HCT116 (cell line): Measurements from ENCODE around the gene RPL28. TPM values are rescaled to one million over a fixed set of nuclear protein-coding genes. Genes with fewer than 3 reads are reported as not detected.

Source experiments
- ATAC-seq: fragments of 200-7000 bp; cut with Tn5 transposase; 2 replicates; pipeline ENCODE4 v1.9.1; 2020; ENCODE audit warnings: mild to moderate bottlenecking, moderate library complexity
- BruUV-seq: library from RNA; stranded (reverse); fragments of 400-500 nt; replicated peaks from 2 replicates; lab custom pipeline; 2021; lab: Mats Ljungman, UMichigan
- CTCF ChIA-PET: fragments of 300-600 bp; sonication (Branson Sonifier 250); formaldehyde crosslinking; loops from one replicate; lab custom pipeline; 2021; ENCODE audit warnings: antibody characterized with exemption; lab: Charles Lee
- POLR2A ChIA-PET: fragments of 300-600, 350-600 bp; sonication (Branson Sonifier 250); formaldehyde crosslinking; loops from one replicate; lab custom pipeline; 2021; ENCODE audit warnings: antibody characterized with exemption; lab: Charles Lee
- RAD21 ChIA-PET, 2 experiments: fragments of 300-600 bp; sonication (Branson Sonifier 250); formaldehyde crosslinking; loops; one replicate each; lab custom pipeline; 2023; ENCODE audit warnings: low total read pairs in 2 of 2; ENCODE audit not compliant: uncharacterized antibody in 2 of 2, unreplicated experiment in 2 of 2, low non-redundant PET in 1 of 2; lab: Charles Lee
- DNase-seq: peaks from one replicate; pipeline ENCODE4 v3.0.0-alpha.2; 2010; ENCODE audit warnings: low read depth, low spot score
- H2AFZ ChIP-seq: fragments of 200-600 bp; shearing (Covaris generic), sonication (generic); 2 replicates; pipeline ENCODE4 v1.6.1; 2017; ENCODE audit warnings: low read depth, mixed run types, mixed read lengths, antibody characterized with exemption, low read length; ENCODE audit not compliant: poor library complexity, severe bottlenecking
- H3K27ac ChIP-seq: 2 replicates; pipeline ENCODE4 v1.5.1; 2012; ENCODE audit warnings: low read depth, low read length
- H3K27me3 ChIP-seq: fragments of 200-600 bp; sonication (generic); 2 replicates; pipeline ENCODE4 v1.6.1; 2016; ENCODE audit warnings: mixed run types, low read length, mixed read lengths; ENCODE audit not compliant: insufficient read depth
- H3K36me3 ChIP-seq, 2 experiments: fragments of 200-500 bp in 1 of 2; fragments of 200-600 bp in 1 of 2; sonication (Bioruptor generic) in 1 of 2; sonication (generic) in 1 of 2; 2 replicates each; pipeline versions ENCODE4 v1.5.1 to v1.6.1; 2014 to 2016; ENCODE audit warnings: low read length in 2 of 2, inconsistent platforms in 1 of 2, mixed read lengths in 1 of 2, mixed run types in 1 of 2; ENCODE audit not compliant: insufficient read depth in 2 of 2, control insufficient read depth in 1 of 2
- H3K4me1 ChIP-seq, 2 experiments: fragments of 200-600 bp in 1 of 2; sonication (generic) in 1 of 2; 2 replicates each; pipeline versions ENCODE4 v1.5.1 to v1.6.1; 2012 to 2017; ENCODE audit warnings: low read length in 2 of 2, inconsistent platforms in 1 of 2, mild to moderate bottlenecking in 1 of 2, mixed read lengths in 1 of 2, mixed run types in 1 of 2, moderate library complexity in 1 of 2; ENCODE audit not compliant: insufficient read depth in 2 of 2, control insufficient read depth in 1 of 2
- H3K4me2 ChIP-seq: fragments of 200-600 bp; sonication (generic); 2 replicates; pipeline ENCODE4 v1.6.1; 2017; ENCODE audit warnings: mixed run types, low read length, mixed read lengths
- H3K4me3 ChIP-seq, 2 experiments: fragments of 200-600 bp in 1 of 2; sonication (generic) in 1 of 2; replicated peaks in 1 of 2; 2 replicates each; pipeline ENCODE4 v1.5.1; 2011 to 2016; ENCODE audit warnings: low read length in 2 of 2, control low read depth in 1 of 2, low read depth in 1 of 2, mild to moderate bottlenecking in 1 of 2, mixed read lengths in 1 of 2, mixed run types in 1 of 2
- H3K79me2 ChIP-seq: fragments of 200-600 bp; sonication (generic); 2 replicates; pipeline ENCODE4 v1.6.1; 2017; ENCODE audit warnings: mild to moderate bottlenecking, mixed run types, low read length, moderate library complexity, mixed read lengths; ENCODE audit not compliant: insufficient read depth
- H3K9ac ChIP-seq: fragments of 200-600 bp; sonication (generic); 2 replicates; pipeline ENCODE4 v1.6.1; 2016; ENCODE audit warnings: low read length, mixed read lengths
- H3K9me2 ChIP-seq: fragments of 200-600 bp; sonication (generic), shearing (Covaris generic); 2 replicates; pipeline ENCODE4 v1.6.1; 2017; ENCODE audit warnings: mixed run types, mild to moderate bottlenecking, moderate library complexity; ENCODE audit not compliant: insufficient read depth
- H3K9me3 ChIP-seq, 2 experiments: fragments of 200-500 bp in 1 of 2; fragments of 200-600 bp in 1 of 2; sonication (Bioruptor generic) in 1 of 2; sonication (generic) in 1 of 2; 2 replicates each; pipeline ENCODE4 v1.6.1; 2014 to 2017; ENCODE audit warnings: low read length in 2 of 2, mixed read lengths in 2 of 2, inconsistent platforms in 1 of 2, low read depth in 1 of 2, mild to moderate bottlenecking in 1 of 2, mixed run types in 1 of 2, moderate library complexity in 1 of 2; ENCODE audit not compliant: control insufficient read depth in 1 of 2, insufficient read depth in 1 of 2
- H4K20me1 ChIP-seq: fragments of 200-600 bp; sonication (generic), shearing (Covaris generic); 2 replicates; pipeline ENCODE4 v1.6.1; 2017; ENCODE audit warnings: mixed run types, mild to moderate bottlenecking, moderate library complexity; ENCODE audit not compliant: insufficient read depth
- ATF3 ChIP-seq: IDR thresholded peaks from 2 replicates; pipeline ENCODE4 v1.6.1; 2012
- CBX3 ChIP-seq: IDR thresholded peaks from 2 replicates; pipeline ENCODE4 v1.6.1; 2012; ENCODE audit warnings: low read depth
- CEBPB ChIP-seq: IDR thresholded peaks from 2 replicates; pipeline ENCODE4 v1.6.1; 2012; ENCODE audit warnings: low read depth
- EGR1 ChIP-seq: IDR thresholded peaks from 2 replicates; pipeline ENCODE4 v1.6.1; 2012; ENCODE audit warnings: low read depth
- ELF1 ChIP-seq: IDR thresholded peaks from 2 replicates; pipeline ENCODE4 v1.6.1; 2012; ENCODE audit warnings: low read depth, borderline replicate concordance
- EZH2 ChIP-seq: fragments of 200-600 bp; sonication (generic); IDR thresholded peaks from 2 replicates; pipeline ENCODE4 v1.6.1; 2017; ENCODE audit warnings: antibody characterized with exemption, mixed run types
- FOSL1 ChIP-seq: IDR thresholded peaks from 2 replicates; pipeline ENCODE4 v1.6.1; 2012; ENCODE audit warnings: low read depth
- JUND ChIP-seq: IDR thresholded peaks from 2 replicates; pipeline ENCODE4 v1.6.1; 2012
- POLR2A ChIP-seq: IDR thresholded peaks from 2 replicates; pipeline ENCODE4 v1.7.0; 2011; ENCODE audit warnings: borderline replicate concordance; ENCODE audit not compliant: insufficient read depth, insufficient read length; ENCODE audit errors: extremely low read depth
- POLR2AphosphoS5 ChIP-seq: IDR thresholded peaks from 2 replicates; pipeline ENCODE4 v1.6.1; 2011; ENCODE audit warnings: mild to moderate bottlenecking, low read depth, low read length, moderate library complexity
- RAD21 ChIP-seq: IDR thresholded peaks from 2 replicates; pipeline ENCODE4 v1.6.1; 2012; ENCODE audit warnings: low read depth, mild to moderate bottlenecking
- SP1 ChIP-seq: IDR thresholded peaks from 2 replicates; pipeline ENCODE4 v1.6.1; 2012; ENCODE audit warnings: low read depth
- TCF7L2 ChIP-seq: IDR thresholded peaks from 2 replicates; pipeline ENCODE4 v1.7.0; 2011; ENCODE audit warnings: borderline replicate concordance, inconsistent platforms; ENCODE audit not compliant: insufficient read depth, insufficient read length; ENCODE audit errors: extremely low read depth
- YY1 ChIP-seq: IDR thresholded peaks from 2 replicates; pipeline ENCODE4 v1.6.1; 2011; ENCODE audit warnings: low read length, low read depth, moderate library complexity, mild to moderate bottlenecking; ENCODE audit not compliant: insufficient replicate concordance; ENCODE audit errors: extremely low read depth
- ZNF274 ChIP-seq: fragments of 200-500 bp; sonication (Bioruptor generic); IDR thresholded peaks from 2 replicates; pipeline ENCODE4 v1.6.1; 2014; ENCODE audit warnings: mild to moderate bottlenecking, low read depth, low read length, inconsistent platforms
- intact Hi-C: fragments of 100-400 bp; cut with micrococcal nuclease; formaldehyde crosslinking; loops from 2 replicates; pipeline ENCODE4 v1.10.0; 2022
- total RNA-seq: library from RNA; stranded (reverse); gene quantifications from one replicate; pipeline ENCODE4 v1.2.1, GENCODE V29; 2021; ENCODE audit not compliant: unreplicated experiment
- TF ChIP-seq, protein P1 (sequence below), 3 experiments: fragments of 200-600 bp in 1 of 3; sonication (generic) in 1 of 3; IDR thresholded peaks in 2 of 3; conservative IDR thresholded peaks in 1 of 3; 2 replicates each; pipeline ENCODE4 v1.5.1; 2012 to 2017; ENCODE audit warnings: low read depth in 2 of 3, low read length in 2 of 3, antibody characterized with exemption in 1 of 3, borderline replicate concordance in 1 of 3, control low read depth in 1 of 3, mild to moderate bottlenecking in 1 of 3, mixed read lengths in 1 of 3, mixed run types in 1 of 3, moderate library complexity in 1 of 3; ENCODE audit not compliant: insufficient read depth in 1 of 3
- TF ChIP-seq, protein P2 (sequence below): IDR thresholded peaks from 2 replicates; pipeline ENCODE4 v1.6.1; 2011; ENCODE audit warnings: mild to moderate bottlenecking, low read length, moderate library complexity; ENCODE audit not compliant: insufficient replicate concordance; ENCODE audit errors: extremely low read depth
- TF ChIP-seq, protein P3 (sequence below): IDR thresholded peaks from 2 replicates; pipeline ENCODE4 v1.6.1; 2012

The RPL28 gene
- total RNA-seq, 1 experiment from 2014 or later, result 3,050 TPM

DNA sequence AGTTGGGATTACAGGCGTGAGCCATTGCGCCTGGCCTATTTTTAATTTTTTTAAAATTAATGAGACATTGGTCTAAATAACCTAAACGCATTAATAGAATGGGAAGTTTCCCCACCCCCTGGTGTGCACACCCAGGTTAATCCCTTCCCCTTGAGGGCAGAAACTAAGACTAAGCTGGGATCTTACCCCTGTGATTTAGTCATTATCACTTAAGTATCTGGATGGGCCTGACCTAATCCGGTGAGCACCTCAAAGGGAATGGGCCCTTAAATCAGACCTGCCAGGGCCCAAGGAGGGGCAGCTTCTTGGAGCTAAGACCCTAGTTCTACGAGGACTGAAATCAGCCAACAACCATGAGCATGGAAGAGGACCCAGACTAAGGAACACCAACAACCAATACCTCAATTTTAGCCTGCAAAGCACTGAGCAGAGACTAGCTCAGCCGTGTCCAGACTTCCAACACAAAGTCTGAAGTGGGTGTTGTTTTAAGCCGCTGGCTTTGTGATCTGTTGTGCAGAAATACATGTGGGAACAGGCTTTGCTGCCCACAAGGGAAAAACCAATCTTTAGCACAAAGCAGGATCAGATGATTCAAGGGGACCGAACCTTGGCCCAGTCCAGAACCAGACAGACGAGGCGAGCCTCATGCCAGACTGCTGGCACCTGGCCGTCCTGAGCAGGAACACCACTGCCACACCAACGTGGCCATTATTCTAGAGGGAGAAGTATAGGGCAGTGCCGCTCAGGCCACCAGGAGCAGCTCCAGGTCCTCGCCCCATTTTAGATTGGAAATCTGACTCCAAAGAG, 14.8 kb downstream of the RPL28 start:
- H3K9ac ChIP-seq, result no peak overlapping the region
- TF ChIP-seq CEBPB (no peak), FOSL1 (no peak), EGR1 (no peak), POLR2A (no peak), YY1 (no peak), ZNF274 (no peak), ELF1 (no peak), EZH2 (no peak), JUND (no peak; the same call in none of the 2 replicates), ATF3 (no peak), POLR2AphosphoS5 (no peak), CBX3 (no peak), RAD21 (no peak), SP1 (no peak), TCF7L2 (no peak)
- TF ChIP-seq, protein P1, sequence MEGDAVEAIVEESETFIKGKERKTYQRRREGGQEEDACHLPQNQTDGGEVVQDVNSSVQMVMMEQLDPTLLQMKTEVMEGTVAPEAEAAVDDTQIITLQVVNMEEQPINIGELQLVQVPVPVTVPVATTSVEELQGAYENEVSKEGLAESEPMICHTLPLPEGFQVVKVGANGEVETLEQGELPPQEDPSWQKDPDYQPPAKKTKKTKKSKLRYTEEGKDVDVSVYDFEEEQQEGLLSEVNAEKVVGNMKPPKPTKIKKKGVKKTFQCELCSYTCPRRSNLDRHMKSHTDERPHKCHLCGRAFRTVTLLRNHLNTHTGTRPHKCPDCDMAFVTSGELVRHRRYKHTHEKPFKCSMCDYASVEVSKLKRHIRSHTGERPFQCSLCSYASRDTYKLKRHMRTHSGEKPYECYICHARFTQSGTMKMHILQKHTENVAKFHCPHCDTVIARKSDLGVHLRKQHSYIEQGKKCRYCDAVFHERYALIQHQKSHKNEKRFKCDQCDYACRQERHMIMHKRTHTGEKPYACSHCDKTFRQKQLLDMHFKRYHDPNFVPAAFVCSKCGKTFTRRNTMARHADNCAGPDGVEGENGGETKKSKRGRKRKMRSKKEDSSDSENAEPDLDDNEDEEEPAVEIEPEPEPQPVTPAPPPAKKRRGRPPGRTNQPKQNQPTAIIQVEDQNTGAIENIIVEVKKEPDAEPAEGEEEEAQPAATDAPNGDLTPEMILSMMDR (IDR thresholded peaks at IDR 0.05 in 2 of 3, conservative IDR thresholded peaks at IDR 0.05 in 1 of 3; ENCODE audit: borderline replicate concordance in 1 of 3, insufficient read depth in 1 of 3, low read depth in 2 of 3, low read length in 2 of 3), result no peak
- TF ChIP-seq, protein P2, sequence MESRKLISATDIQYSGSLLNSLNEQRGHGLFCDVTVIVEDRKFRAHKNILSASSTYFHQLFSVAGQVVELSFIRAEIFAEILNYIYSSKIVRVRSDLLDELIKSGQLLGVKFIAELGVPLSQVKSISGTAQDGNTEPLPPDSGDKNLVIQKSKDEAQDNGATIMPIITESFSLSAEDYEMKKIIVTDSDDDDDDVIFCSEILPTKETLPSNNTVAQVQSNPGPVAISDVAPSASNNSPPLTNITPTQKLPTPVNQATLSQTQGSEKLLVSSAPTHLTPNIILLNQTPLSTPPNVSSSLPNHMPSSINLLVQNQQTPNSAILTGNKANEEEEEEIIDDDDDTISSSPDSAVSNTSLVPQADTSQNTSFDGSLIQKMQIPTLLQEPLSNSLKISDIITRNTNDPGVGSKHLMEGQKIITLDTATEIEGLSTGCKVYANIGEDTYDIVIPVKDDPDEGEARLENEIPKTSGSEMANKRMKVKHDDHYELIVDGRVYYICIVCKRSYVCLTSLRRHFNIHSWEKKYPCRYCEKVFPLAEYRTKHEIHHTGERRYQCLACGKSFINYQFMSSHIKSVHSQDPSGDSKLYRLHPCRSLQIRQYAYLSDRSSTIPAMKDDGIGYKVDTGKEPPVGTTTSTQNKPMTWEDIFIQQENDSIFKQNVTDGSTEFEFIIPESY, result no peak
- TF ChIP-seq, protein P3, sequence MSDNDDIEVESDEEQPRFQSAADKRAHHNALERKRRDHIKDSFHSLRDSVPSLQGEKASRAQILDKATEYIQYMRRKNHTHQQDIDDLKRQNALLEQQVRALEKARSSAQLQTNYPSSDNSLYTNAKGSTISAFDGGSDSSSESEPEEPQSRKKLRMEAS, result no peak
- no peak overlapping the region for H3K4me3 ChIP-seq
- no peaks in the 10 kb centered on the region for H3K9me3 ChIP-seq
- ChIA-PET CTCF (interaction anchor here (1.3 kb wide), 1 partner anchor 104 kb away, joined by 4 read pairs; no protein-coding TSS in a partner anchor), POLR2A (interaction anchor here (2.2 kb wide), 1 partner anchor 10 kb away, joined by 15 read pairs; no protein-coding TSS in a partner anchor), RAD21 (no interaction called here)
- H3K4me2 ChIP-seq, result no peak overlapping the region
- peak overlapping the region; percentile 12; the same call in 1 of the 2 replicates for H3K27ac ChIP-seq
- peaks cover 0 to 2% of the 10 kb centered on the region in 2 experiments; a peak in 2 of 4 replicates for H3K4me1 ChIP-seq
- H3K36me3 ChIP-seq, result peaks cover 34 to 40% of the 10 kb centered on the region in 2 experiments
- no peaks in the 10 kb centered on the region for H3K27me3 ChIP-seq
- intact Hi-C loops, result no loop called here
- no peaks in the 10 kb centered on the region for H3K9me2 ChIP-seq
- peaks cover 17% of the 10 kb centered on the region; the same call in 1 of the 2 replicates for H4K20me1 ChIP-seq
- no TSS peak for BruUV-seq
- no peak for DNase-seq
- peaks cover 34% of the 10 kb centered on the region for H3K79me2 ChIP-seq
- ATAC-seq, result peak; percentile 35
- H2AFZ ChIP-seq, result no peak overlapping the region
